GM23338 (cell line): Measurements from ENCODE around the gene LONP1. TPM values are rescaled to one million over a fixed set of nuclear protein-coding genes. Genes with fewer than 3 reads are reported as not detected.

Source experiments
- ATAC-seq: fragments of 200-7000 bp; cut with Tn5 transposase; 3 replicates; pipeline ENCODE4 v1.9.1; 2020
- DNase-seq: peaks from one replicate; pipeline ENCODE4 v3.0.0-alpha.2; 2015; ENCODE audit warnings: low spot score
- H2AFZ ChIP-seq: fragments of 200-600 bp; sonication (generic); 2 replicates; pipeline ENCODE4 v1.8.0; 2016; ENCODE audit warnings: antibody characterized with exemption, mild to moderate bottlenecking, moderate library complexity
- H3F3A ChIP-seq: fragments of 200-600 bp; sonication (generic); replicated peaks from 2 replicates; pipeline ENCODE4 v1.8.0; 2017; ENCODE audit warnings: antibody characterized with exemption, mixed run types, low read depth
- H3K27ac ChIP-seq: fragments of 200-600 bp; sonication (generic); 2 replicates; pipeline ENCODE4 v1.6.1; 2016; ENCODE audit warnings: low read depth
- H3K27me3 ChIP-seq: fragments of 200-600 bp; sonication (generic); 2 replicates; pipeline ENCODE4 v1.8.0; 2016; ENCODE audit warnings: mild to moderate bottlenecking, mixed run types, moderate library complexity; ENCODE audit not compliant: insufficient read depth
- H3K36me3 ChIP-seq: fragments of 200-600 bp; sonication (generic); 2 replicates; pipeline ENCODE4 v1.8.0; 2016; ENCODE audit warnings: mild to moderate bottlenecking; ENCODE audit not compliant: insufficient read depth
- H3K4me1 ChIP-seq: fragments of 200-600 bp; sonication (generic); 2 replicates; pipeline ENCODE4 v1.8.0; 2016; ENCODE audit warnings: mild to moderate bottlenecking, moderate library complexity; ENCODE audit not compliant: insufficient read depth
- H3K4me2 ChIP-seq: fragments of 200-600 bp; sonication (generic); 2 replicates; pipeline ENCODE4 v1.7.1; 2017; ENCODE audit warnings: mixed run types
- H3K4me3 ChIP-seq: fragments of 200-600 bp; sonication (generic); 2 replicates; pipeline ENCODE4 v1.6.1; 2016; ENCODE audit warnings: mixed run types
- H3K79me2 ChIP-seq: fragments of 200-600 bp; sonication (generic); replicated peaks from 2 replicates; pipeline ENCODE4 v1.8.0; 2017; ENCODE audit warnings: mild to moderate bottlenecking; ENCODE audit not compliant: insufficient read depth
- H3K9me2 ChIP-seq: fragments of 200-600 bp; sonication (generic); 2 replicates; pipeline ENCODE4 v1.8.0; 2017; ENCODE audit not compliant: insufficient read depth
- H4K20me1 ChIP-seq: fragments of 200-600 bp; sonication (generic); replicated peaks from 2 replicates; pipeline ENCODE4 v1.8.0; 2017; ENCODE audit warnings: mild to moderate bottlenecking; ENCODE audit not compliant: insufficient read depth
- H3K27ac Mint-ChIP-seq: 2 replicates; pipeline ENCODE4 v1.8.0; 2020; ENCODE audit warnings: inconsistent platforms, mild to moderate bottlenecking, moderate library complexity, mixed read lengths
- H3K27me3 Mint-ChIP-seq: 3 replicates; pipeline ENCODE4 v1.8.0; 2022; ENCODE audit warnings: low read depth, mild to moderate bottlenecking, moderate library complexity, mixed read lengths, inconsistent platforms; ENCODE audit not compliant: insufficient read depth, poor library complexity
- H3K36me3 Mint-ChIP-seq: 3 replicates; pipeline ENCODE4 v1.8.0; 2021; ENCODE audit warnings: low read depth, mild to moderate bottlenecking, inconsistent platforms, moderate library complexity, mixed read lengths
- H3K4me1 Mint-ChIP-seq: 3 replicates; pipeline ENCODE4 v1.8.0; 2020; ENCODE audit warnings: mild to moderate bottlenecking, inconsistent platforms, mixed read lengths
- H3K4me3 Mint-ChIP-seq: 3 replicates; pipeline ENCODE4 v1.8.0; 2021; ENCODE audit warnings: moderate library complexity, mild to moderate bottlenecking, inconsistent platforms, mixed read lengths
- H3K9me3 Mint-ChIP-seq: 3 replicates; pipeline ENCODE4 v1.8.0; 2020; ENCODE audit warnings: moderate library complexity, mild to moderate bottlenecking, inconsistent platforms, mixed read lengths
- EZH2 ChIP-seq: fragments of 200-600 bp; sonication (generic); IDR thresholded peaks from one replicate; pipeline ENCODE4 v1.8.0; 2017; ENCODE audit warnings: antibody characterized with exemption, mild to moderate bottlenecking, low read depth; ENCODE audit not compliant: unreplicated experiment
- JUNB ChIP-seq: IDR thresholded peaks from one replicate; pipeline ENCODE4 v1.6.1; 2016; ENCODE audit warnings: antibody characterized with exemption; ENCODE audit not compliant: unreplicated experiment
- NANOG ChIP-seq: IDR thresholded peaks from 2 replicates; pipeline ENCODE4 v1.6.1; 2016; ENCODE audit warnings: antibody characterized with exemption, borderline replicate concordance
- STAT1 ChIP-seq: IDR thresholded peaks from one replicate; pipeline ENCODE4 v1.6.1; 2016; ENCODE audit warnings: antibody characterized with exemption; ENCODE audit not compliant: unreplicated experiment
- ZNF114 ChIP-seq: fragments of 250-450 bp; sonication (Bioruptor Pico); IDR thresholded peaks from 2 replicates; pipeline ENCODE4 v1.5.0; 2020; ENCODE audit warnings: mild to moderate bottlenecking, moderate library complexity
- ZNF331 ChIP-seq: fragments of 250-450 bp; sonication (Bioruptor Pico); IDR thresholded peaks from 2 replicates; pipeline ENCODE4 v1.5.0; 2020; ENCODE audit warnings: low read depth, mild to moderate bottlenecking, moderate library complexity
- ZNF462 ChIP-seq: fragments of 250-450 bp; sonication (Bioruptor Pico); IDR thresholded peaks from 2 replicates; pipeline ENCODE4 v1.5.0; 2020; ENCODE audit warnings: mild to moderate bottlenecking, moderate library complexity
- polyA plus RNA-seq: library from polyadenylated mRNA; unstranded; fragments of >200 nt; fragmentation: Nextera tagmentation; extraction: Ambion mirVana; gene quantifications from 2 replicates; pipeline ENCODE4 v1.2.1, GENCODE V29; 2016
- total RNA-seq: library from RNA; depleted of rRNA; stranded (reverse); fragments of >200 nt; shearing (Covaris generic); gene quantifications from 2 replicates; pipeline ENCODE4 v1.2.3, GENCODE V29; 2014
- TF ChIP-seq, protein P1 (sequence below): IDR thresholded peaks from one replicate; pipeline ENCODE4 v1.6.1; 2018; ENCODE audit warnings: antibody characterized with exemption; ENCODE audit not compliant: unreplicated experiment
- TF ChIP-seq, protein P2 (sequence below), 2 experiments: fragments of 200-600 bp in 1 of 2; sonication (generic) in 1 of 2; conservative IDR thresholded peaks; 2 replicates each; pipeline versions ENCODE4 v1.5.1 to v1.6.1; 2016 to 2017; ENCODE audit warnings: antibody characterized with exemption in 2 of 2, low read depth in 2 of 2, mild to moderate bottlenecking in 2 of 2, moderate library complexity in 1 of 2

Gene LONP1
- total and polyA plus RNA-seq, 2 experiments from 2014 or later, result 68.6 to 137 TPM

- Histone ChIP-seq H3K27ac (no peak overlapping the region), H3K36me3 (no peaks in the 10 kb centered on the region), H3K9me2 (peaks cover 7% of the 10 kb centered on the region), H3K4me1 (peaks cover 2% of the 10 kb centered on the region; the same call in 1 of the 2 replicates), H4K20me1 (0 out of 2 replicates have a peak, but pooled peaks cover 4% of the 10 kb centered on the region), H3K4me3 (no peak overlapping the region), H3K27me3 (no peaks in the 10 kb centered on the region), H2AFZ (no peak overlapping the region), H3F3A (0 out of 2 replicates have a peak, but pooled peaks cover 8% of the 10 kb centered on the region), H3K4me2 (no peak overlapping the region; the same call in 1 of the 2 replicates), H3K79me2 (no peaks in the 10 kb centered on the region)
- Mint-ChIP-seq H3K27ac (no peak overlapping the region), H3K27me3 (peaks cover 30% of the 10 kb centered on the region), H3K9me3 (no peaks in the 10 kb centered on the region), H3K4me3 (peak overlapping the region; percentile 98), H3K36me3 (no peaks in the 10 kb centered on the region; the same call in 1 of the 3 replicates), H3K4me1 (peaks cover 16% of the 10 kb centered on the region)
- no peak for ATAC-seq
- DNase-seq, result no peak
- TF ChIP-seq ZNF114 (CRISPR knock-in tag), result no peak
These were observed 37.9 kb downstream of the LONP1 start for GRCh38 chr19:5682107-5682482.

- ATAC-seq (no peak), DNase-seq (no peak)
- Histone ChIP-seq H3K79me2 (no peaks in the 10 kb centered on the region), H3K4me2 (peak overlapping the region; percentile 95), H3K27ac (no peak overlapping the region), H4K20me1 (0 out of 2 replicates have a peak, but pooled peaks cover 4% of the 10 kb centered on the region), H2AFZ (peak overlapping the region; percentile 87), H3K36me3 (no peaks in the 10 kb centered on the region), H3K27me3 (no peaks in the 10 kb centered on the region), H3K4me3 (peak overlapping the region; percentile 89), H3K4me1 (peaks cover 2% of the 10 kb centered on the region; the same call in 1 of the 2 replicates), H3K9me2 (peaks cover 7% of the 10 kb centered on the region), H3F3A (0 out of 2 replicates have a peak, but pooled peaks cover 8% of the 10 kb centered on the region)
- H3K9me3 Mint-ChIP-seq, result no peaks in the 10 kb centered on the region
- H3K4me3 Mint-ChIP-seq, result peak overlapping the region; percentile 98
- no peaks in the 10 kb centered on the region; the same call in 1 of the 3 replicates for H3K36me3 Mint-ChIP-seq
- no peak overlapping the region for H3K27ac Mint-ChIP-seq
- H3K27me3 Mint-ChIP-seq, result peaks cover 27% of the 10 kb centered on the region
- H3K4me1 Mint-ChIP-seq, result peaks cover 16% of the 10 kb centered on the region
- TF ChIP-seq JUNB (no peak), STAT1 (no peak), NANOG (no peak), ZNF114 (CRISPR knock-in tag) (no peak), EZH2 (no peak), ZNF462 (CRISPR knock-in tag) (no peak), ZNF331 (no peak)
- TF ChIP-seq, protein P1, sequence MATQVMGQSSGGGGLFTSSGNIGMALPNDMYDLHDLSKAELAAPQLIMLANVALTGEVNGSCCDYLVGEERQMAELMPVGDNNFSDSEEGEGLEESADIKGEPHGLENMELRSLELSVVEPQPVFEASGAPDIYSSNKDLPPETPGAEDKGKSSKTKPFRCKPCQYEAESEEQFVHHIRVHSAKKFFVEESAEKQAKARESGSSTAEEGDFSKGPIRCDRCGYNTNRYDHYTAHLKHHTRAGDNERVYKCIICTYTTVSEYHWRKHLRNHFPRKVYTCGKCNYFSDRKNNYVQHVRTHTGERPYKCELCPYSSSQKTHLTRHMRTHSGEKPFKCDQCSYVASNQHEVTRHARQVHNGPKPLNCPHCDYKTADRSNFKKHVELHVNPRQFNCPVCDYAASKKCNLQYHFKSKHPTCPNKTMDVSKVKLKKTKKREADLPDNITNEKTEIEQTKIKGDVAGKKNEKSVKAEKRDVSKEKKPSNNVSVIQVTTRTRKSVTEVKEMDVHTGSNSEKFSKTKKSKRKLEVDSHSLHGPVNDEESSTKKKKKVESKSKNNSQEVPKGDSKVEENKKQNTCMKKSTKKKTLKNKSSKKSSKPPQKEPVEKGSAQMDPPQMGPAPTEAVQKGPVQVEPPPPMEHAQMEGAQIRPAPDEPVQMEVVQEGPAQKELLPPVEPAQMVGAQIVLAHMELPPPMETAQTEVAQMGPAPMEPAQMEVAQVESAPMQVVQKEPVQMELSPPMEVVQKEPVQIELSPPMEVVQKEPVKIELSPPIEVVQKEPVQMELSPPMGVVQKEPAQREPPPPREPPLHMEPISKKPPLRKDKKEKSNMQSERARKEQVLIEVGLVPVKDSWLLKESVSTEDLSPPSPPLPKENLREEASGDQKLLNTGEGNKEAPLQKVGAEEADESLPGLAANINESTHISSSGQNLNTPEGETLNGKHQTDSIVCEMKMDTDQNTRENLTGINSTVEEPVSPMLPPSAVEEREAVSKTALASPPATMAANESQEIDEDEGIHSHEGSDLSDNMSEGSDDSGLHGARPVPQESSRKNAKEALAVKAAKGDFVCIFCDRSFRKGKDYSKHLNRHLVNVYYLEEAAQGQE, result no peak
- TF ChIP-seq, protein P2, sequence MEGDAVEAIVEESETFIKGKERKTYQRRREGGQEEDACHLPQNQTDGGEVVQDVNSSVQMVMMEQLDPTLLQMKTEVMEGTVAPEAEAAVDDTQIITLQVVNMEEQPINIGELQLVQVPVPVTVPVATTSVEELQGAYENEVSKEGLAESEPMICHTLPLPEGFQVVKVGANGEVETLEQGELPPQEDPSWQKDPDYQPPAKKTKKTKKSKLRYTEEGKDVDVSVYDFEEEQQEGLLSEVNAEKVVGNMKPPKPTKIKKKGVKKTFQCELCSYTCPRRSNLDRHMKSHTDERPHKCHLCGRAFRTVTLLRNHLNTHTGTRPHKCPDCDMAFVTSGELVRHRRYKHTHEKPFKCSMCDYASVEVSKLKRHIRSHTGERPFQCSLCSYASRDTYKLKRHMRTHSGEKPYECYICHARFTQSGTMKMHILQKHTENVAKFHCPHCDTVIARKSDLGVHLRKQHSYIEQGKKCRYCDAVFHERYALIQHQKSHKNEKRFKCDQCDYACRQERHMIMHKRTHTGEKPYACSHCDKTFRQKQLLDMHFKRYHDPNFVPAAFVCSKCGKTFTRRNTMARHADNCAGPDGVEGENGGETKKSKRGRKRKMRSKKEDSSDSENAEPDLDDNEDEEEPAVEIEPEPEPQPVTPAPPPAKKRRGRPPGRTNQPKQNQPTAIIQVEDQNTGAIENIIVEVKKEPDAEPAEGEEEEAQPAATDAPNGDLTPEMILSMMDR (conservative IDR thresholded peaks at IDR 0.05; ENCODE audit: low read depth in 2 of 2), result no peak
These were observed 38.4 kb downstream of the LONP1 start for GRCh38 chr19:5681391-5682106.
